Gastrocnemius medialis (tissue), 4 donors: ENCODE data around the gene SMARCA2. TPM values are rescaled to one million over a fixed set of nuclear protein-coding genes. Genes with fewer than 3 reads are reported as not detected.

ENCODE experiments used
- ATAC-seq, 2 donors: fragments of 150-250 bp; one replicate each; pipeline ENCODE4 v1.9.1; 2016
- DNase-seq, 2 donors: peaks; one replicate each; pipeline ENCODE4 v3.0.0-alpha.2; 2019
- H3K27ac ChIP-seq, 4 donors: fragments of 200-600 bp; sonication (generic); 1 replicate in 1 of 4; 2 replicates in 3 of 4; pipeline ENCODE4 v1.5.1; 2016 to 2018; ENCODE audit warnings: mild to moderate bottlenecking in 2 of 4, moderate library complexity in 1 of 4
- H3K27me3 ChIP-seq, 3 donors: fragments of 200-600 bp; sonication (generic) in 2 of 3; 1 replicate in 1 of 3; 2 replicates in 2 of 3; pipeline versions ENCODE4 v1.5.1 to v1.6.0; 2016 to 2019; ENCODE audit warnings: mild to moderate bottlenecking in 1 of 3, moderate library complexity in 1 of 3
- H3K36me3 ChIP-seq, 2 donors: fragments of 200-600 bp; sonication (generic) in 1 of 2; one replicate each; pipeline ENCODE4 v1.5.1; 2017 to 2018
- H3K4me1 ChIP-seq, 2 donors: fragments of 200-600 bp; sonication (generic) in 1 of 2; one replicate each; pipeline ENCODE4 v1.5.1; 2016 to 2017; ENCODE audit warnings: mild to moderate bottlenecking in 2 of 2
- H3K4me3 ChIP-seq, 4 donors: fragments of 200-600 bp; sonication (generic) in 3 of 4; 1 replicate in 1 of 4; 2 replicates in 3 of 4; pipeline ENCODE4 v1.5.1; 2016 to 2019; ENCODE audit warnings: mild to moderate bottlenecking in 2 of 4
- H3K9me3 ChIP-seq, 3 donors: fragments of 200-600 bp; sonication (generic) in 2 of 3; 1 replicate in 1 of 3; 2 replicates in 2 of 3; pipeline ENCODE4 v1.5.1; 2016 to 2019
- POLR2A ChIP-seq, 2 donors: fragments of 450-650 bp; IDR thresholded peaks; one replicate each; pipeline ENCODE4 v1.6.1; 2017; ENCODE audit warnings: antibody characterized with exemption in 2 of 2, mild to moderate bottlenecking in 2 of 2, moderate library complexity in 2 of 2
- in situ Hi-C, 4 donors: fragments of 200-750 bp; cut with MboI; loops; one replicate each; pipeline versions ENCODE4 v1.15.0 to v1.8.0; 2017; ENCODE audit warnings: low sequenced_read_pairs in 4 of 4
- intact Hi-C: fragments of 100-400 bp; cut with DNase I; formaldehyde crosslinking; loops from one replicate; pipeline ENCODE4 v1.15.1; 2023; ENCODE audit warnings: low total_unique reads
- total RNA-seq, 4 donors: library from RNA; depleted of rRNA; stranded (reverse); fragments of >200 nt; gene quantifications; one replicate each; pipeline versions ENCODE4 v1.1.0 to v1.2.3, GENCODE V29; 2016
- TF ChIP-seq, protein P1 (sequence below), 5 experiments: fragments of 450-650 bp in 3 of 5; fragments of 200-600 bp in 2 of 5; sonication (generic) in 2 of 5; IDR thresholded peaks in 4 of 5; conservative IDR thresholded peaks in 1 of 5; 1 replicate in 4 of 5; 2 replicates in 1 of 5; pipeline ENCODE4 v1.5.1; 2016 to 2019; ENCODE audit warnings: antibody characterized with exemption in 5 of 5, mild to moderate bottlenecking in 3 of 5, moderate library complexity in 3 of 5

Gene SMARCA2
- total RNA-seq, 4 donors from 2014 or later: 54.6 to 69.7 (median 63.0) TPM

DNA sequence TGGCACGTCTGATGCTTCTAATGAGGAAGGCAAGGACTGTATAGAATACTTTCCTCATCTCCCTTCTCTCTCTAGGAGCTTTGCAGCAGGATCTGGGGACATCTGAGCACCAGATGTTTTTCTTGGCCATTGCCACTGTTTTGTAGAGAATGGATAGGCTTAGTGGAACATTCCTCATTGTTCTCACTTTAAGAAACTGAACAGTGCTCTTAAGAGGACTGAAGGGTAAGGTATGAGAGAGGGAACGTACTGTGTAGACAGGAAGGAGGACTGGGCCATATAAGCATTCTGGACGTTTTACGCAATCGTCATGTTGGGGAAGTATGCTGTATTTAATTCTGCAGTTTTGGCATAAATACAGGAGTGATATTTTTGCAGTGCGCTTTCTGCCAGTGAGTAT lies 70.6 kb downstream of the SMARCA2 start:
- no peak for TF ChIP-seq POLR2A (IDR thresholded peaks at IDR 0.05)
- TF ChIP-seq, protein P1, sequence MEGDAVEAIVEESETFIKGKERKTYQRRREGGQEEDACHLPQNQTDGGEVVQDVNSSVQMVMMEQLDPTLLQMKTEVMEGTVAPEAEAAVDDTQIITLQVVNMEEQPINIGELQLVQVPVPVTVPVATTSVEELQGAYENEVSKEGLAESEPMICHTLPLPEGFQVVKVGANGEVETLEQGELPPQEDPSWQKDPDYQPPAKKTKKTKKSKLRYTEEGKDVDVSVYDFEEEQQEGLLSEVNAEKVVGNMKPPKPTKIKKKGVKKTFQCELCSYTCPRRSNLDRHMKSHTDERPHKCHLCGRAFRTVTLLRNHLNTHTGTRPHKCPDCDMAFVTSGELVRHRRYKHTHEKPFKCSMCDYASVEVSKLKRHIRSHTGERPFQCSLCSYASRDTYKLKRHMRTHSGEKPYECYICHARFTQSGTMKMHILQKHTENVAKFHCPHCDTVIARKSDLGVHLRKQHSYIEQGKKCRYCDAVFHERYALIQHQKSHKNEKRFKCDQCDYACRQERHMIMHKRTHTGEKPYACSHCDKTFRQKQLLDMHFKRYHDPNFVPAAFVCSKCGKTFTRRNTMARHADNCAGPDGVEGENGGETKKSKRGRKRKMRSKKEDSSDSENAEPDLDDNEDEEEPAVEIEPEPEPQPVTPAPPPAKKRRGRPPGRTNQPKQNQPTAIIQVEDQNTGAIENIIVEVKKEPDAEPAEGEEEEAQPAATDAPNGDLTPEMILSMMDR (IDR thresholded peaks at IDR 0.05 in 4 of 5, conservative IDR thresholded peaks at IDR 0.05 in 1 of 5): no peak
- intact Hi-C loops (loop anchor here (10.0 kb wide), 1 partner anchor 141 kb away; no protein-coding TSS in a partner anchor), in situ Hi-C loops (loop anchor here in 1 of 4 donors (25.0 kb wide), 1 partner anchor 373 kb away; no protein-coding TSS in a partner anchor)
- no peak overlapping the region for H3K4me3 ChIP-seq
- ATAC-seq: peak; percentile 36 to 47
- peaks cover 0 to 3% of the 10 kb centered on the region in 2 donors for H3K4me1 ChIP-seq
- no peaks in the 10 kb centered on the region for H3K9me3 ChIP-seq
- no peaks in the 10 kb centered on the region for H3K27me3 ChIP-seq
- peaks cover 0 to 57% of the 10 kb centered on the region in 2 donors for H3K36me3 ChIP-seq
- peak overlapping the region in 2 of 4 donors; percentile 1 to 22 for H3K27ac ChIP-seq
- DNase-seq: no peak

DNA sequence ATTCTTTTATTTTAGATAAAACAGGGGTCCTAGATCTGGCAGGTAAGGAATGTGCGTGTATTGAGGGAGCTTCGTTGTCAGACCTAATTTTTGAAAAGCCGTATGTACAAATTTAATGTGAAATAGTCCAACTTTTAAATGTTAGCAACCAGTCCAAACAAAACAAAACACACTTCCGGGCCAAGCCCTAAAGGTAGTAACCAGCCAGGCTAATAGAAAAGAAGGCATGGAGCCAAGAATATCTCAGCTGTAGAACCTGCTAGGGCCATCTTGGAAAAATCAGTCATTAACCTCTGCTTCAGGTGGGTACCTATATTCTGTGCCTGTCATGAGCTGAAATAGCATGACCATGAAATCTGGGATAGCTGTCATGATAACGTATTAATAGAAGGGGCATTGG lies 71.0 kb downstream of the SMARCA2 start:
- in situ Hi-C loops (loop anchor here in 1 of 4 donors (25.0 kb wide), 1 partner anchor 374 kb away; no protein-coding TSS in a partner anchor), intact Hi-C loops (loop anchor here (10.0 kb wide), 1 partner anchor 141 kb away; no protein-coding TSS in a partner anchor)
- TF ChIP-seq, protein P1 (IDR thresholded peaks at IDR 0.05 in 4 of 5, conservative IDR thresholded peaks at IDR 0.05 in 1 of 5): no peak
- TF ChIP-seq POLR2A (IDR thresholded peaks at IDR 0.05): no peak
- Histone ChIP-seq H3K27me3 (no peaks in the 10 kb centered on the region), H3K27ac (peak overlapping the region in 2 of 4 donors; percentile 1 to 22), H3K4me1 (peaks cover 0 to 3% of the 10 kb centered on the region in 2 donors), H3K4me3 (no peak overlapping the region), H3K9me3 (no peaks in the 10 kb centered on the region), H3K36me3 (peaks cover 0 to 58% of the 10 kb centered on the region in 2 donors)
- no peak for ATAC-seq
- DNase-seq: no peak

DNA sequence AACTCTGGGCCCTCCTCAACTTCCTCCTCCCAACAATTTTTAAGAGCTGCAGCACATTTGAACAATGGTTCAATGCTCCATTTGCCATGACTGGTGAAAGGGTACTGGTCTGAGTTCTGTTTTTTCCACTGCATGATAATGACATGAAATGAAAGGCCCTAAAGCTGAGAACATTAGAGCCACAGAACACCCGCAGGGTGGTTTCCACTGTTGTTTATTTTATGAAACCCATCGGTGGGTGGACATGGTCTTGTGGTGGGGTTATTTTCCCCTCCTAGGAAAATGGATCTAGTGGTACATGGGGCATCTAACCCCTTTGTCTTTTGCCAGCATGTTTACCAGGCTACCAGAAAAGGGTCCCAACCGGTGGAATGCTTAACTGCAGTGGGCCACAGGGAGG lies 71.8 kb downstream of the SMARCA2 start:
- in situ Hi-C loops: loop anchor here in 1 of 4 donors (25.0 kb wide), 1 partner anchor 375 kb away; no protein-coding TSS in a partner anchor

DNA sequence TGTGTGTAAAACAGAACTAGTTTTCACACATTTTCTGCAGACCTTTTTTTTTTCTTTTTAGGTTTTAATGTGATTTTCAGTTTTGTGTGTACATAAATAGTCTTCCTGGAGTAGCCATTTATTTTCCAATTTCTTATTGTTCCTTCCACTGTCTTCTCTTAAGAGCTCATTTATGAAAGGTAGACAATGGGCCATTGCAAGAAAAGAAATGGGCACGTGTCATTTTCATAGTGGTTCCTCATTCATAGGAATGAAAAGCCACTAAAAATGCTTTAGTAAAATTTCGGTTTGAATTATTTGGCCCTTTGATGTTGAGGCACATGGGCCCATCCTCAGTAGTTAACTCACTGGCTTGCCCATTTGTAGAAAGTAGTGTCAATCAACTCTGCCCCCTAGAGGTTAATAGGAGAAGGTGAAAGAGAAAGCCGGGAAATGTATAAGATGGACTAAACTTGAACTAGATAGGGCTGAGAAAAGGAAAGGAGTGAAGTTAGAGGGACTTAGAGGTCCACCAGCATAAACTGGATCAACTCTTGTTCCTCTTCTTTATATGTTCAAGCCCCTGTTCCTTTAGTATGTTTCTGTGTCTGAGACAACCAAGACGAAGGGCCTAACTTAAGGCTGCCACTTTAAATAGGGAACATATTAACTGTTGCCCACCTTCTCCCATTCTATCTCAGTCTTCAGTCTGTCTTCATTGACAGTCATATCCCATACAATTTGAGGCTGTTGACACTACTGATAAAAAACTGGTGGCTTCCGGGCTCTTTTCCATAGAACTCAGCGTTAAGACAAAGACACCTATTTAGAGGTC lies 72.6 kb downstream of the SMARCA2 start:
- Histone ChIP-seq H3K9me3 (no peaks in the 10 kb centered on the region), H3K4me3 (no peak overlapping the region), H3K27ac (no peak overlapping the region), H3K36me3 (peaks cover 0 to 63% of the 10 kb centered on the region in 2 donors), H3K4me1 (peaks cover 0 to 3% of the 10 kb centered on the region in 2 donors), H3K27me3 (no peaks in the 10 kb centered on the region)
- no peak for DNase-seq
- intact Hi-C loops (loop anchor here (10.0 kb wide), 1 partner anchor 143 kb away; no protein-coding TSS in a partner anchor), in situ Hi-C loops (loop anchor here in 1 of 4 donors (25.0 kb wide), 1 partner anchor 375 kb away; no protein-coding TSS in a partner anchor)
- ATAC-seq: peak in 1 of 2 donors; percentile 80
- TF ChIP-seq, protein P1 (IDR thresholded peaks at IDR 0.05 in 4 of 5, conservative IDR thresholded peaks at IDR 0.05 in 1 of 5): peak; percentile 25 to 67 (median 45)
- no peak for TF ChIP-seq POLR2A (IDR thresholded peaks at IDR 0.05)

More for the DNA sequence above, 71.8 kb downstream of the SMARCA2 start:
- Histone ChIP-seq H3K36me3 (peaks cover 0 to 58% of the 10 kb centered on the region in 2 donors), H3K27ac (no peak overlapping the region), H3K9me3 (no peaks in the 10 kb centered on the region), H3K4me1 (peaks cover 0 to 3% of the 10 kb centered on the region in 2 donors), H3K4me3 (no peak overlapping the region), H3K27me3 (no peaks in the 10 kb centered on the region)
- ATAC-seq: no peak
- TF ChIP-seq, protein P1 (IDR thresholded peaks at IDR 0.05 in 4 of 5, conservative IDR thresholded peaks at IDR 0.05 in 1 of 5): no peak
- no peak for TF ChIP-seq POLR2A (IDR thresholded peaks at IDR 0.05)
- intact Hi-C loops: loop anchor here (10.0 kb wide), 1 partner anchor 142 kb away; no protein-coding TSS in a partner anchor
- no peak for DNase-seq
